ENCODE results near the gene ANGPTL8. TPM values are rescaled to one million over a fixed set of nuclear protein-coding genes. Genes with fewer than 3 reads are reported as not detected.

ANGPTL8 gene
- total RNA-seq, 1 experiment from 2014 or later: not detected

GRCh38 chr19:11205939-11206570 lies 33.4 kb upstream of the ANGPTL8 start:
- CTCF ChIA-PET: no interaction called here

GRCh38 chr19:11208561-11209471 lies 30.6 kb upstream of the ANGPTL8 start:
- POLR2A ChIA-PET: no interaction called here
- no peaks in the 10 kb centered on the region for H3K4me1 ChIP-seq (ENCODE audit: control insufficient read depth, insufficient read depth, low read length)
- in situ Hi-C loops (cut with HindIII; ENCODE audit: low pct_unique_long_range_greater_than_20kb, low sequenced_read_pairs): no loop called here
- TF ChIP-seq POLR2AphosphoS5 (IDR thresholded peaks at IDR 0.05; ENCODE audit: low read depth, low read length): no peak
- TF ChIP-seq CTCF (IDR thresholded peaks at IDR 0.05): no peak
- TF ChIP-seq TCF7L2 (IDR thresholded peaks at IDR 0.05; ENCODE audit: low read depth, low read length): no peak
- no peak for TF ChIP-seq SIN3A (IDR thresholded peaks at IDR 0.05; ENCODE audit: borderline replicate concordance, insufficient read depth, low read depth, low read length)
- no peak for TF ChIP-seq REST (IDR thresholded peaks at IDR 0.05; ENCODE audit: insufficient read depth in 1 of 2, low read depth in 2 of 2, low read length in 1 of 2)
- H3K4me3 ChIP-seq (ENCODE audit: low read depth in 2 of 2, low read length in 2 of 2): no peak overlapping the region
- no peaks in the 10 kb centered on the region for H3K9me3 ChIP-seq (ENCODE audit: control insufficient read depth, insufficient read depth, low read depth, low read length)
- no peaks in the 10 kb centered on the region for H3K27me3 ChIP-seq (ENCODE audit: control insufficient read depth, insufficient read depth, low read length)
- no TSS peak for BruUV-seq (replicated peaks)
- CTCF ChIA-PET: no interaction called here
- ATAC-seq: no peak
- intact Hi-C loops (cut with micrococcal nuclease; ENCODE audit: unreplicated experiment): no loop called here
- no peaks in the 10 kb centered on the region for H3K36me3 ChIP-seq (ENCODE audit: control insufficient read depth, insufficient read depth, low read length)
- no peak for DNase-seq (ENCODE audit: low read depth, low spot score)
- H3K27ac ChIP-seq (ENCODE audit: low read length): no peak overlapping the region

More at GRCh38 chr19:11205939-11206570, 33.4 kb upstream of the ANGPTL8 start:
- POLR2A ChIA-PET: no interaction called here
- H3K4me1 ChIP-seq (ENCODE audit: control insufficient read depth, insufficient read depth, low read length): peaks cover 5% of the 10 kb centered on the region; the same call in 1 of the 2 replicates
- in situ Hi-C loops (cut with HindIII; ENCODE audit: low pct_unique_long_range_greater_than_20kb, low sequenced_read_pairs) (no loop called here), intact Hi-C loops (cut with micrococcal nuclease; ENCODE audit: unreplicated experiment) (no loop called here)
- no peaks in the 10 kb centered on the region for H3K27me3 ChIP-seq (ENCODE audit: control insufficient read depth, insufficient read depth, low read length)
- TF ChIP-seq CTCF (IDR thresholded peaks at IDR 0.05) (no peak), TCF7L2 (IDR thresholded peaks at IDR 0.05; ENCODE audit: low read depth, low read length) (no peak), POLR2AphosphoS5 (IDR thresholded peaks at IDR 0.05; ENCODE audit: low read depth, low read length) (no peak)
- DNase-seq (ENCODE audit: low read depth, low spot score) (no peak), ATAC-seq (no peak)
- no peak overlapping the region for H3K27ac ChIP-seq (ENCODE audit: low read length)
- no peaks in the 10 kb centered on the region for H3K36me3 ChIP-seq (ENCODE audit: control insufficient read depth, insufficient read depth, low read length)
- no peak overlapping the region for H3K4me3 ChIP-seq (ENCODE audit: low read depth in 2 of 2, low read length in 2 of 2)
- BruUV-seq (replicated peaks): no TSS peak
- no peaks in the 10 kb centered on the region for H3K9me3 ChIP-seq (ENCODE audit: control insufficient read depth, insufficient read depth, low read depth, low read length)

Data from Panc1 (cell line).